ENCODE results near the gene RILPL2.
A peak's percentile ranks its signal among the peaks of the same experiment; 100 is the strongest.
"Not testable (repeated sequence)": the region's sequence is repeated elsewhere in the genome, so short reads cannot be mapped to it uniquely, and the experiment has no call there.

RILPL2 gene

DNA sequence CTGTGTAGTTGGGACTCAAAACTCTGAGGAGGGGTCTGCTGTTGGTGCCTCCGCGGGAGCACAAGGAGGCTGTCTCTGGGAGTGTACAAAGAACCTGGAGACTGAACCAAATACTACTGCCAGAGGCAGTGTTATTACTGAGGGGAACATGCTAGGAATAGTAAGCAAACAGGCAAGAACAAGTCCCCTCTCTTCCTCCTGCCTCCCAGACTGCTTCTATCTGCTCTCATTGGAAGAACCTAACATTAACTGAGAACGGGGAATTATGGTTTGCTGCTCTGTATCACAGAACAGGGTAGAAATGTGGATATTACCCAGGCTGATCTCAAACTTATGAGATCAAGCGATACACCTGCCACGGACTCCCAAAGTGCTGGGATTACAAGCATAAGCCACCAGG, 57.1 kb downstream of the RILPL2 start:
- DNase-seq = no peak

DNA sequence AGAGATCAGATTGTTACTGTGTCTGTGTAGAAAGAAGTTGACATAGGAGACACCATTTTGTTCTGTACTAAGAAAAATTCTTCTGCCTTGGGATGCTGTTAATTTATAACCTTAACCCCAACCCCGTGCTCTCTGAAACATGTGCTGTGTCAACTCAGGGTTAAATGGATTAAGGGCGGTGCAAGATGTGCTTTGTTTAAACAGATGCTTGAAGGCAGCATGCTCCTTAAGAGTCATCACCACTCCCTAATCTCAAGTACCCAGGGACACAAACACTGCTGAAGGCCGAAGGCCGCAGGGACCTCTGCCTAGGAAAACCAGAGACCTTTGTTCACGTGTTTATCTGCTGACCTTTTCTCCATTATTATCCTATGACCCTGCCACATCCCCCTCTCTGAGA, 64.1 kb downstream of the RILPL2 start:
- DNase-seq = not testable (repeated sequence)

DNA sequence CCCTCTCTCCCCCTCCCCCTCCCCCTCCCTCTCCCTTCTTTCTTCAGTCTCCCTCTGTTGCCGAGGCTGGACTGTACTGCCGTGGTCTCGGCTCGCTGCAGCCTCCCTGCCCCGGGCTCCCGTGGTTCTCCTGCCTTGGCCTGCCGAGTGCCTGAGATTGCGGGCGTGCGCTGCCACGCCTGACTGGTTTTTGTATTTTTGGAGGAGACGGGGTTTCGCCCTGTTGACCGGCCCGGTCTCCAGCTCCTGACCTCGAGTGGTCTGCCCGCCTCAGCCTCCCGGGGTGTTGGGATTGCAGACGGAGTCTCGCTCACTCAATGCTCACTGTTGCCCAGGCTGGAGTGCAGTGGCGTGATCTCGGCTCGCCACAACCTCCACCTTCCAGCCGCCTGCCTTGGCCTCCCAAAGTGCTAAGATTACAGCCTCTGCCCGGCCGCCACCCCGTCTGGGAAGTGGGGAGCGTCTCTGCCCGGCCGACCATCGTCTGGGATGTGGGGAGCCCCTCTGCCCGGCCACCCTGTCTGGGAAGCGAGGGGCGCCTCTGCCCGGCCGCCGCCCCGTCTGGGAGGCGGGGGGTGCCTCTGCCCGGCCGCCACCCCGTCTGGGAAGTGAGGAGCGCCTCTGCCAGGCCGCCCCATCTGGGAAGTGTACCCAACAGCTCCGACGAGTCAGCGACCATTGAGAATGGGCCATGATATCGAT, 64.7 kb downstream of the RILPL2 start:
- not testable (repeated sequence) for DNase-seq

DNA sequence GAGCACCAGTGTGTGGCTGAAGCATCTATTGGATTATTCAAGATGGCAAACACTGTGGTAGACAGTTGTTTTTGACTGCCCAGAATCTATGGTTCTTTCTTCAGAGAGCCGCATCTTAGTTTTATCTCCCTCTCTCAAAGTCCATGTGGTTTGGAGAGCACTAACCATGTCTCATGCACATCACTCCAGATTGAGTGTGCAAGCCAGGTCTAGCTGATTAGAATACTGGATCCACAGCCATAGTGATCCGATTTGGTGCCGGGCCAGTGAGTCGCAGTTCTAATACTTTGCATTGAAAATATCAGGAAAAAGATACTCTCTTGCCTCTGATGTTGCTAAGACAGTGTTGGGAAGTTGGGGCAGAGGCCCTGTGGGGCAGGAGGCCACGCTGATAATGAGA, 67.3 kb downstream of the RILPL2 start:
- DNase-seq = peak; percentile 26

DNA sequence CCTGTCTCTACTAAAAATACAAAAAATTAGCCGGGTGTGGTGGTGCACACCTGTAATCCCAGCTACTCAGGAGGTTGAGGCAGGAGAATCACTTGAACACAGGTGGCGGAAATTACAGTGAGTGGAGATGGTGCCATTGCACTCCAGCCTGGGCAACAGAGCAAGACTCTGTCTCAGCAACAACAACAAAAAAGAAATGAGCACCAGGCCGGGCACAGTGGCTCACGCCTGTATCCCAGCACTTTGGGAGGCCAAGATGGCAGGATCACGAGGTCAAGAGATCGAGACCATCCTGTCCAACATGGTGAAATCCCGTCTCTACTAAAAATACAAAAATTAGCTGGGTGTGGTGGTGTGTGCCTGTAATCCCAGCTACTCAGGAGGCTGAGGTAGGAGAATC, 68.1 kb downstream of the RILPL2 start:
- DNase-seq = not testable (repeated sequence)

DNA sequence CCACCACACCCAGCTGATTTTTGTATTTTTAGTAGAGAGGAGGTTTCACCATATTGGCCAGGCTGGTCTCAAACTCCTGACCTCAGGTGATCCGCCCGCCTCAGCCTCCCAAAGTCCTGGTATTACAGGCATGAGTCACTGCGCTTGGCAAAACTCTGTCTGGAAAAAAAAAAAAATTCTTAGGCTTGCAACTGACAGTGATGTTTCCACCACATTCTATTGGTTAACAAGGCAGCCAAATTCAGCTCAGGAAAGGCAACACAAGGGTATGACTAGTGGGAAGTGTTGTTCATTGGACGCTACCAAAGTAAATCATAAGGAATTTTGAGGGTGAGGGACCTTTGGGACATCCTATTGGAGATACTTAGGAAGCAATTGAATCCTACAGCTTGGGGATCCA, 69.0 kb downstream of the RILPL2 start:
- no peak for DNase-seq

Measured in OCI-M1 (cell line).